ENCODE data around the gene ZNF800. TPM values are rescaled to one million over a fixed set of nuclear protein-coding genes. Genes with fewer than 3 reads are reported as not detected.

The ZNF800 gene
- total and polyA plus RNA-seq, 4 donors = 7.7 to 34.8 (median 20.6) TPM

DNA sequence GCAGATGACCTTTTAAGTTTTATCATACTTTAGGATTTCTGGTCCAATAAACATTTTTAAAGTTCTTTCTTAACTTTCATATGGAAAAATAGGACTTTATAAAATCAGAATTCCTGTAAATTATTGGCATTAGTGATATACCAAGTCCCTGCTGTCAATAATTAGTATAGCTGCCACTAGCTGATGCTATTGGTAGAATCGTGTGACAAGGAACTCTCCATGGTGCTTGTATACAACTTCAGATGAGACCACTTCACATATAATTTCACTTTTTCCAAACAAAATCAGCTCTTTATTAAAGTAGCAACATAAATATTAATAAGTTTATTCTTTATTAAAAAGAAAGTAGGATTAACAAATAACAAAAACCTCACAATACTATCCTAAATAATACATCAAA is 49.9 kb downstream of the ZNF800 start:
- DNase-seq = no peak
- Histone ChIP-seq H3K9ac (ENCODE audit: insufficient read depth in 1 of 2, low read length in 2 of 2) (no peak overlapping the region), H3K4me3 (no peak overlapping the region), H3K36me3 (ENCODE audit: control insufficient read depth in 4 of 4, insufficient read depth in 4 of 4, low read length in 4 of 4) (no peaks in the 10 kb centered on the region), H3K27ac (ENCODE audit: low read depth in 1 of 2, low read length in 1 of 2) (no peak overlapping the region), H3K27me3 (ENCODE audit: control insufficient read depth in 3 of 3, insufficient read depth in 3 of 3, low read length in 2 of 3) (peaks cover 0 to 3% (median 0%) of the 10 kb centered on the region in 3 donors), H3K9me3 (ENCODE audit: control insufficient read depth in 4 of 4, insufficient read depth in 3 of 4, low read length in 3 of 4) (peaks cover 0 to 2% (median 0%) of the 10 kb centered on the region in 4 donors), H3K4me1 (ENCODE audit: control insufficient read depth in 5 of 5, insufficient read depth in 5 of 5, low read length in 5 of 5) (peaks cover 0 to under 1% (median 0%) of the 10 kb centered on the region in 5 donors)
- TF ChIP-seq, protein P1, sequence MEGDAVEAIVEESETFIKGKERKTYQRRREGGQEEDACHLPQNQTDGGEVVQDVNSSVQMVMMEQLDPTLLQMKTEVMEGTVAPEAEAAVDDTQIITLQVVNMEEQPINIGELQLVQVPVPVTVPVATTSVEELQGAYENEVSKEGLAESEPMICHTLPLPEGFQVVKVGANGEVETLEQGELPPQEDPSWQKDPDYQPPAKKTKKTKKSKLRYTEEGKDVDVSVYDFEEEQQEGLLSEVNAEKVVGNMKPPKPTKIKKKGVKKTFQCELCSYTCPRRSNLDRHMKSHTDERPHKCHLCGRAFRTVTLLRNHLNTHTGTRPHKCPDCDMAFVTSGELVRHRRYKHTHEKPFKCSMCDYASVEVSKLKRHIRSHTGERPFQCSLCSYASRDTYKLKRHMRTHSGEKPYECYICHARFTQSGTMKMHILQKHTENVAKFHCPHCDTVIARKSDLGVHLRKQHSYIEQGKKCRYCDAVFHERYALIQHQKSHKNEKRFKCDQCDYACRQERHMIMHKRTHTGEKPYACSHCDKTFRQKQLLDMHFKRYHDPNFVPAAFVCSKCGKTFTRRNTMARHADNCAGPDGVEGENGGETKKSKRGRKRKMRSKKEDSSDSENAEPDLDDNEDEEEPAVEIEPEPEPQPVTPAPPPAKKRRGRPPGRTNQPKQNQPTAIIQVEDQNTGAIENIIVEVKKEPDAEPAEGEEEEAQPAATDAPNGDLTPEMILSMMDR (IDR thresholded peaks at IDR 0.05; ENCODE audit: control extremely low read depth, extremely low read depth) = no peak
- 69 to 77% methylated on average over 1 of the region's 1 CpG for WGBS, 2 donors
- no peak for ATAC-seq (ENCODE audit: insufficient read depth, low FRiP score)

DNA sequence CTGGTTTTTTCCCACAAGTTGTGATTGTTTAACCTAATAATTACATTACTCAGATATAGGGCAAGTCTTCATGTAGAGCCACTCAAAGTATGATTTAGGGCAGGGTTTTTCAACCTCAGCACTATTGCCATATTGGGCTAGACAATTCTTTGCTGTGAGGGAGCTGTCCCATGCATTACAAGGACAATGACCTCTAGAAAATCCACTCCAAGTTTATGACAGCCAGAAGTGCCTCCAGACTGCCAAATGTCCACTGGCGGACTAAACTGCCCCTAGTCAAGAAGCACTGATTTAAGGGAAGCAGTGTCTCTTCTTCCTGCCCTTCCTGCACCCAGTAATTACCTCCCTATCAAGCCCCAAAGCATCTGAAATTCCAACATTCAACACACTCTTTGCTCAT is 54.4 kb downstream of the ZNF800 start:
- TF ChIP-seq, protein P1 (IDR thresholded peaks at IDR 0.05; ENCODE audit: control extremely low read depth, extremely low read depth) = no peak
- ATAC-seq (ENCODE audit: insufficient read depth, low FRiP score) (no peak), DNase-seq (no peak)
- Histone ChIP-seq H3K36me3 (ENCODE audit: control insufficient read depth in 4 of 4, insufficient read depth in 4 of 4, low read length in 4 of 4) (no peaks in the 10 kb centered on the region), H3K9ac (ENCODE audit: insufficient read depth in 1 of 2, low read length in 2 of 2) (no peak overlapping the region), H3K27me3 (ENCODE audit: control insufficient read depth in 3 of 3, insufficient read depth in 3 of 3, low read length in 2 of 3) (no peaks in the 10 kb centered on the region), H3K4me3 (no peak overlapping the region), H3K9me3 (ENCODE audit: control insufficient read depth in 4 of 4, insufficient read depth in 3 of 4, low read length in 3 of 4) (peaks cover 0 to 2% (median 0%) of the 10 kb centered on the region in 4 donors), H3K27ac (ENCODE audit: low read depth in 1 of 2, low read length in 1 of 2) (no peak overlapping the region), H3K4me1 (ENCODE audit: control insufficient read depth in 5 of 5, insufficient read depth in 5 of 5, low read length in 5 of 5) (peaks cover 0 to 1% (median 0%) of the 10 kb centered on the region in 5 donors)
- 91 to 100% methylated on average over 1 of the region's 1 CpG for WGBS, 2 donors

DNA sequence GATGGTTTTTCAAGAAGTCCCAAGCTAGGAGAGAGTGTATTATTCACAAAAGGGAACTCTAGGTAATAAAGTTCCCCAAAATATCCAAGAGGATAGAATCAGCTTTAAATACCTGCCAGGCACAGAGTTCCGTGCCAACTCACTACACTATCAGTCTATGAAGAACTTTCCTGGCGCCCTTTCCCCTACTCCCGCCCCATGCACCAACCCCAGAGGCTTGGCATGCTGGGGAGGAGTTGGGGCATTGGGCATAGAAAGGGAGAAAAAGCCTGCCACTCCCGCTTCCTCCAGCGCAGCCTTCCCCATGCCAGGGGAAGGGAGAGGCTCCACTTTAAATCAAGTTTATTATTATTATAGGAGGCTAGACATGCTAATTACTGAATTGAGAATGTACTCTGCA is 54.9 kb downstream of the ZNF800 start:
- no peaks in the 10 kb centered on the region for H3K36me3 ChIP-seq (ENCODE audit: control insufficient read depth in 4 of 4, insufficient read depth in 4 of 4, low read length in 4 of 4)
- DNase-seq = no peak
- H3K9ac ChIP-seq (ENCODE audit: insufficient read depth in 1 of 2, low read length in 2 of 2) = no peak overlapping the region
- 61 to 69% methylated on average over 5 of the region's 5 CpGs for WGBS, 2 donors
- TF ChIP-seq, protein P1 (IDR thresholded peaks at IDR 0.05; ENCODE audit: control extremely low read depth, extremely low read depth) = no peak
- peaks cover 0 to 1% (median 0%) of the 10 kb centered on the region in 5 donors for H3K4me1 ChIP-seq (ENCODE audit: control insufficient read depth in 5 of 5, insufficient read depth in 5 of 5, low read length in 5 of 5)
- H3K27me3 ChIP-seq (ENCODE audit: control insufficient read depth in 3 of 3, insufficient read depth in 3 of 3, low read length in 2 of 3) = no peaks in the 10 kb centered on the region
- no peak for ATAC-seq (ENCODE audit: insufficient read depth, low FRiP score)
- peaks cover 0 to 2% (median 0%) of the 10 kb centered on the region in 4 donors for H3K9me3 ChIP-seq (ENCODE audit: control insufficient read depth in 4 of 4, insufficient read depth in 3 of 4, low read length in 3 of 4)
- no peak overlapping the region for H3K4me3 ChIP-seq
- no peak overlapping the region for H3K27ac ChIP-seq (ENCODE audit: low read depth in 1 of 2, low read length in 1 of 2)

DNA sequence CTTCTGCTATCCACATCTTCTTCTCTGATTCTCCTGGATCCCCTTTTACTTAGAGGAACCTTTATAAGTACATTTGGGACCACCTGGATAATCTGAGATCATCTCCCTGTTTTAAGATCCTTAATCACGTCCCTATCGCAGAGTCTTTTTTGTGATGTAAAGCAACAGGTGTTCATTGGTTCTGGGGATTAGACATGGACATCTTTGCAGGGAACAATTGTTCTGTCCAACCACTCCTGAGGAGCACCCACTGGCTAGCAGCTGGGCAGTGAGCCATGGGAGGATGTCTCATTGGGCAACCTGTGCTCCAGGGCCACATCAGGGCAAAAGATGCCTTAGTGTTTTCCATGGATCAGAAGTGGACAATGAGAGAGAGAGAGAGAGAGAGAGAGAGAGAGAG is 56.0 kb downstream of the ZNF800 start:
- WGBS, 2 donors = 93 to 98% methylated on average over 2 of the region's 2 CpGs
- TF ChIP-seq, protein P1 (IDR thresholded peaks at IDR 0.05; ENCODE audit: control extremely low read depth, extremely low read depth) = no peak

More for the DNA sequence above, 56.0 kb downstream of the ZNF800 start:
- Histone ChIP-seq H3K27ac (ENCODE audit: low read depth in 1 of 2, low read length in 1 of 2) (no peak overlapping the region), H3K4me1 (ENCODE audit: control insufficient read depth in 5 of 5, insufficient read depth in 5 of 5, low read length in 5 of 5) (peaks cover 0 to 1% (median 0%) of the 10 kb centered on the region in 5 donors), H3K27me3 (ENCODE audit: control insufficient read depth in 3 of 3, insufficient read depth in 3 of 3, low read length in 2 of 3) (no peaks in the 10 kb centered on the region), H3K9ac (ENCODE audit: insufficient read depth in 1 of 2, low read length in 2 of 2) (no peak overlapping the region), H3K4me3 (no peak overlapping the region), H3K9me3 (ENCODE audit: control insufficient read depth in 4 of 4, insufficient read depth in 3 of 4, low read length in 3 of 4) (peaks cover 0 to 2% (median 0%) of the 10 kb centered on the region in 4 donors), H3K36me3 (ENCODE audit: control insufficient read depth in 4 of 4, insufficient read depth in 4 of 4, low read length in 4 of 4) (no peaks in the 10 kb centered on the region)
- ATAC-seq (ENCODE audit: insufficient read depth, low FRiP score) (no peak), DNase-seq (no peak)

Data from lung (tissue), 12 donors.